Measurements from ENCODE around the gene OR6K2. TPM values are rescaled to one million over a fixed set of nuclear protein-coding genes. Genes with fewer than 3 reads are reported as not detected.
"Not testable (repeated sequence)": the region's sequence is repeated elsewhere in the genome, so short reads cannot be mapped to it uniquely, and the experiment has no call there.

Gene OR6K2
- total RNA-seq, 2 experiments from 2014 or later, result not detected

DNA sequence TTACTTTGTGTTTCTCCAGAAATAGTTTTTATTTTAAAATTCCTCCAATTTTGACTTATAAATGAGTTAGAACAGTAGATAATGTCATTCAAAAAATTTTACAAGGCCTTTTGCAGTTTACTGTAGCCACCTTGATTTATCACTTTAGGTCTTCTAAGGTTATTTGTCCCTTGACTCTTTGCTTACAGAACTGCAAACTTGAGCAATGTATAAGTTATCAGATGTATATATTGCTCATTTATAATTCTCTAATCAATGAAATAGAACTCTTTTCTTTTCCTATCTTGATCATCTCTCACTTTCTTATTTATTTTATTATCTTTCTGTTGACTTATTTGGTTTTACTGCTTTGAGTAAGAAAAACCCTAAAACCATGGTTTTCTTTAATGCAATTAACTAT, 8.1 kb downstream of the OR6K2 start:
- no peaks in the 10 kb centered on the region for H3K27me3 ChIP-seq (ENCODE audit: control insufficient read depth in 1 of 2, insufficient read depth in 2 of 2, low read length in 2 of 2)
- no peak for TF ChIP-seq CTCF (IDR thresholded peaks at IDR 0.05)
- POLR2A ChIA-PET, result no interaction called here
- H3K27ac ChIP-seq (ENCODE audit: low read depth in 1 of 2, low read length in 2 of 2), result no peak overlapping the region
- H3K4me1 ChIP-seq (ENCODE audit: insufficient read depth, low read length), result no peaks in the 10 kb centered on the region
- no peak for DNase-seq
- ATAC-seq (ENCODE audit: poor library complexity), result no peak
- no peak overlapping the region for H3K27ac Mint-ChIP-seq
- no peaks in the 10 kb centered on the region for H3K4me1 Mint-ChIP-seq (ENCODE audit: low read depth)
- no peak overlapping the region for H3K4me3 ChIP-seq (ENCODE audit: low read length)
- intact Hi-C loops (cut with DNase I, micrococcal nuclease), result no loop called here
- no peaks in the 10 kb centered on the region for H3K9me3 ChIP-seq (ENCODE audit: control insufficient read depth in 1 of 2, insufficient read depth in 1 of 2, low read length in 2 of 2)
- no peaks in the 10 kb centered on the region for H3K36me3 ChIP-seq (ENCODE audit: insufficient read depth, low read length)
- no peaks in the 10 kb centered on the region for H3K9me3 Mint-ChIP-seq
- H3K27me3 Mint-ChIP-seq, result peaks cover 12% of the 10 kb centered on the region
- H3K4me3 Mint-ChIP-seq, result no peak overlapping the region
- CTCF ChIA-PET, result no interaction called here
- no peaks in the 10 kb centered on the region for H3K36me3 Mint-ChIP-seq (ENCODE audit: low read depth)

GRCh38 chr1:158691907-158692306, 8.5 kb downstream of the OR6K2 start:
- ATAC-seq (ENCODE audit: poor library complexity), result no peak
- no peak overlapping the region for H3K4me3 Mint-ChIP-seq
- no peaks in the 10 kb centered on the region for H3K4me1 ChIP-seq (ENCODE audit: insufficient read depth, low read length)
- H3K27ac ChIP-seq (ENCODE audit: low read depth in 1 of 2, low read length in 2 of 2), result no peak overlapping the region
- ChIA-PET POLR2A (no interaction called here), CTCF (no interaction called here)
- no peaks in the 10 kb centered on the region for H3K4me1 Mint-ChIP-seq (ENCODE audit: low read depth)
- peaks cover 12% of the 10 kb centered on the region for H3K27me3 Mint-ChIP-seq
- no peaks in the 10 kb centered on the region for H3K27me3 ChIP-seq (ENCODE audit: control insufficient read depth in 1 of 2, insufficient read depth in 2 of 2, low read length in 2 of 2)
- no peaks in the 10 kb centered on the region for H3K36me3 ChIP-seq (ENCODE audit: insufficient read depth, low read length)
- TF ChIP-seq CTCF (IDR thresholded peaks at IDR 0.05), result no peak
- H3K36me3 Mint-ChIP-seq (ENCODE audit: low read depth), result no peaks in the 10 kb centered on the region
- H3K9me3 ChIP-seq (ENCODE audit: control insufficient read depth in 1 of 2, insufficient read depth in 1 of 2, low read length in 2 of 2), result no peaks in the 10 kb centered on the region
- no peak for DNase-seq
- intact Hi-C loops (cut with DNase I, micrococcal nuclease), result no loop called here
- no peak overlapping the region for H3K27ac Mint-ChIP-seq
- H3K9me3 Mint-ChIP-seq, result no peaks in the 10 kb centered on the region
- no peak overlapping the region for H3K4me3 ChIP-seq (ENCODE audit: low read length)

GRCh38 chr1:158691149-158691548, 9.3 kb downstream of the OR6K2 start:
- H3K9me3 ChIP-seq (ENCODE audit: control insufficient read depth in 1 of 2, insufficient read depth in 1 of 2, low read length in 2 of 2); POLR2A ChIA-PET; H3K9me3 Mint-ChIP-seq; DNase-seq; intact Hi-C loops (cut with DNase I, micrococcal nuclease); H3K4me1 ChIP-seq (ENCODE audit: insufficient read depth, low read length); CTCF ChIA-PET; H3K27ac ChIP-seq (ENCODE audit: low read depth in 1 of 2, low read length in 2 of 2); H3K27ac Mint-ChIP-seq; H3K4me3 ChIP-seq (ENCODE audit: low read length); H3K27me3 ChIP-seq (ENCODE audit: control insufficient read depth in 1 of 2, insufficient read depth in 2 of 2, low read length in 2 of 2); H3K4me3 Mint-ChIP-seq; H3K4me1 Mint-ChIP-seq (ENCODE audit: low read depth); ATAC-seq (ENCODE audit: poor library complexity); H3K36me3 Mint-ChIP-seq (ENCODE audit: low read depth); H3K36me3 ChIP-seq (ENCODE audit: insufficient read depth, low read length): not testable (repeated sequence)
- peaks cover 14% of the 10 kb centered on the region for H3K27me3 Mint-ChIP-seq

DNA sequence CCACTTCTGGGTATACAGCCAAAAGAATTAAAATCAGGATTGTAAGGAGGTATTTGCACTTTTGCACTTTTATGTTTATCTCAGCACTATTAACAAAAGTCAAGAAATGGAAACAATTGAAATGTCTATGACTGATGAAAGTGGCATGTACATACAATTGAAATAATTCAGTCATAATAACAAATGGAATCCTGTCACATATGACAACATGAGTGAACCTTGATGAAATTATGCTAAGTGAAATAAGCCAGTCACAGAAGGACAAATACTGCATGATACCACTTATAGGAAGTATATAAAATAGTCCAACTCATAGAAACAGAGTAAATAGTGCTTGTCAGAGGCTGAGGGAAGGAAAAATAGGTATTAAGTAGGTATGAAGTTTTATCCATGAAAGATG, 10.6 kb downstream of the OR6K2 start:
- ATAC-seq (ENCODE audit: poor library complexity), result no peak
- DNase-seq, result no peak
- Mint-ChIP-seq H3K4me3 (no peak overlapping the region), H3K36me3 (ENCODE audit: low read depth) (no peaks in the 10 kb centered on the region), H3K9me3 (no peaks in the 10 kb centered on the region), H3K4me1 (ENCODE audit: low read depth) (no peaks in the 10 kb centered on the region), H3K27ac (no peak overlapping the region), H3K27me3 (peaks cover 12% of the 10 kb centered on the region)
- Histone ChIP-seq H3K4me1 (ENCODE audit: insufficient read depth, low read length) (no peaks in the 10 kb centered on the region), H3K36me3 (ENCODE audit: insufficient read depth, low read length) (no peaks in the 10 kb centered on the region), H3K4me3 (ENCODE audit: low read length) (no peak overlapping the region), H3K9me3 (ENCODE audit: control insufficient read depth in 1 of 2, insufficient read depth in 1 of 2, low read length in 2 of 2) (no peaks in the 10 kb centered on the region), H3K27ac (ENCODE audit: low read depth in 1 of 2, low read length in 2 of 2) (no peak overlapping the region), H3K27me3 (ENCODE audit: control insufficient read depth in 1 of 2, insufficient read depth in 2 of 2, low read length in 2 of 2) (no peaks in the 10 kb centered on the region)
- intact Hi-C loops (cut with DNase I, micrococcal nuclease), result no loop called here
- POLR2A ChIA-PET, result no interaction called here
- TF ChIP-seq CTCF (IDR thresholded peaks at IDR 0.05), result no peak
- CTCF ChIA-PET, result no interaction called here
